Activated B cell treated with CpG ODN at 0.5 μM for 24 hours (primary cell): ENCODE results near the gene DLX4. TPM values are rescaled to one million over a fixed set of nuclear protein-coding genes. Genes with fewer than 3 reads are reported as not detected.

Experiments
- ATAC-seq: fragments of 200-7000 bp; cut with Tn5 transposase; one replicate; pipeline ENCODE4 v1.10.0; 2021; ENCODE audit warnings: low read depth, mild to moderate bottlenecking, moderate library complexity
- CTCF ChIA-PET: fragments of 350-600 bp; sonication (Branson Sonifier 250); formaldehyde crosslinking; loops from one replicate; lab custom pipeline; 2021; ENCODE audit warnings: antibody characterized with exemption; lab: Charles Lee
- POLR2A ChIA-PET: fragments of 350-600 bp; sonication (Branson Sonifier 250); formaldehyde crosslinking; loops from one replicate; lab custom pipeline; 2021; ENCODE audit warnings: antibody characterized with exemption; lab: Charles Lee
- DNase-seq: peaks from one replicate; pipeline ENCODE4 v3.0.0; 2022
- H3K27ac Mint-ChIP-seq: one replicate; pipeline ENCODE4 v1.8.0; 2020; ENCODE audit warnings: mixed read lengths
- H3K27me3 Mint-ChIP-seq: one replicate; pipeline ENCODE4 v1.8.0; 2021; ENCODE audit warnings: mixed read lengths
- H3K36me3 Mint-ChIP-seq: one replicate; pipeline ENCODE4 v1.8.0; 2021; ENCODE audit warnings: low read depth, mixed read lengths
- H3K4me1 Mint-ChIP-seq: one replicate; pipeline ENCODE4 v1.8.0; 2021; ENCODE audit warnings: mixed read lengths
- H3K4me3 Mint-ChIP-seq: one replicate; pipeline ENCODE4 v1.8.0; 2020; ENCODE audit warnings: mild to moderate bottlenecking, mixed read lengths
- H3K9me3 Mint-ChIP-seq: one replicate; pipeline ENCODE4 v1.8.0; 2020; ENCODE audit warnings: mixed read lengths
- intact Hi-C: fragments of 100-400 bp; cut with micrococcal nuclease; formaldehyde crosslinking; loops from one replicate; pipeline ENCODE4 v1.15.1; 2024
- total RNA-seq: library from RNA; stranded (reverse); gene quantifications from 2 replicates; pipeline ENCODE4 v1.2.3, GENCODE V29; 2022
- TF ChIP-seq, protein P1 (sequence below): fragments of 200-600 bp; IDR thresholded peaks from one replicate; pipeline ENCODE4 v1.8.0; 2022; ENCODE audit warnings: antibody characterized with exemption, mild to moderate bottlenecking

The DLX4 gene
- total RNA-seq, 1 donor from 2014 or later = 0.42 TPM

DNA sequence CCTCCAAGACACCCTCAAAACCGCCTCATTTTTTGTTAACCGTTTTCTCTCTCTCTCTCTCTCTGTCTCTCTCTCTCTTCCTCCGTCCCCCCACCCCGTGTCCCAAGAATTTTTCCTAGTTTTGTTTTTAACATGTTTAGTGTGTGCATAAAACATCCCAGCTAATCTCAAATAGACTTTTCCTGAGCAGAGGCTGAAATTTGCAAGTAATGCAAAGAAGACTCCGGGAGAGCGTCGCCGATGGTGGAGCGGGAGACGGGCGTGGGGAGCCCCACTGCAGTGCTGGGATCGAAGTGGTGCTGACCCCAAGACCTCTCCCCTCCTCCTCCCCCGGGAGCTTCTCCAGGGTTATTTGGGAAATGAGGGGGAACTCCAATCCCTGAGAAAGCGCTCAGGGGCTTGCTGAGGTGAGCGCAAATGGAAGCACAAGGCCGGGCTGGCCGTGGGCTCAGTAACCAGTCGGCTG, 4.7 kb upstream of the DLX4 start:
- no peaks in the 10 kb centered on the region for H3K36me3 Mint-ChIP-seq
- H3K27ac Mint-ChIP-seq = no peak overlapping the region
- no peaks in the 10 kb centered on the region for H3K9me3 Mint-ChIP-seq
- peaks cover 67% of the 10 kb centered on the region for H3K27me3 Mint-ChIP-seq
- TF ChIP-seq, protein P1, sequence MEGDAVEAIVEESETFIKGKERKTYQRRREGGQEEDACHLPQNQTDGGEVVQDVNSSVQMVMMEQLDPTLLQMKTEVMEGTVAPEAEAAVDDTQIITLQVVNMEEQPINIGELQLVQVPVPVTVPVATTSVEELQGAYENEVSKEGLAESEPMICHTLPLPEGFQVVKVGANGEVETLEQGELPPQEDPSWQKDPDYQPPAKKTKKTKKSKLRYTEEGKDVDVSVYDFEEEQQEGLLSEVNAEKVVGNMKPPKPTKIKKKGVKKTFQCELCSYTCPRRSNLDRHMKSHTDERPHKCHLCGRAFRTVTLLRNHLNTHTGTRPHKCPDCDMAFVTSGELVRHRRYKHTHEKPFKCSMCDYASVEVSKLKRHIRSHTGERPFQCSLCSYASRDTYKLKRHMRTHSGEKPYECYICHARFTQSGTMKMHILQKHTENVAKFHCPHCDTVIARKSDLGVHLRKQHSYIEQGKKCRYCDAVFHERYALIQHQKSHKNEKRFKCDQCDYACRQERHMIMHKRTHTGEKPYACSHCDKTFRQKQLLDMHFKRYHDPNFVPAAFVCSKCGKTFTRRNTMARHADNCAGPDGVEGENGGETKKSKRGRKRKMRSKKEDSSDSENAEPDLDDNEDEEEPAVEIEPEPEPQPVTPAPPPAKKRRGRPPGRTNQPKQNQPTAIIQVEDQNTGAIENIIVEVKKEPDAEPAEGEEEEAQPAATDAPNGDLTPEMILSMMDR = no peak
- no peak overlapping the region for H3K4me3 Mint-ChIP-seq
- peaks cover 33% of the 10 kb centered on the region for H3K4me1 Mint-ChIP-seq
- no peak for DNase-seq
- intact Hi-C loops = no loop called here
- CTCF ChIA-PET = interaction anchor here (1.5 kb wide), 1 partner anchor 12 kb away, joined by 5 read pairs; no protein-coding TSS in a partner anchor
- ATAC-seq = no peak
- POLR2A ChIA-PET = no interaction called here

DNA sequence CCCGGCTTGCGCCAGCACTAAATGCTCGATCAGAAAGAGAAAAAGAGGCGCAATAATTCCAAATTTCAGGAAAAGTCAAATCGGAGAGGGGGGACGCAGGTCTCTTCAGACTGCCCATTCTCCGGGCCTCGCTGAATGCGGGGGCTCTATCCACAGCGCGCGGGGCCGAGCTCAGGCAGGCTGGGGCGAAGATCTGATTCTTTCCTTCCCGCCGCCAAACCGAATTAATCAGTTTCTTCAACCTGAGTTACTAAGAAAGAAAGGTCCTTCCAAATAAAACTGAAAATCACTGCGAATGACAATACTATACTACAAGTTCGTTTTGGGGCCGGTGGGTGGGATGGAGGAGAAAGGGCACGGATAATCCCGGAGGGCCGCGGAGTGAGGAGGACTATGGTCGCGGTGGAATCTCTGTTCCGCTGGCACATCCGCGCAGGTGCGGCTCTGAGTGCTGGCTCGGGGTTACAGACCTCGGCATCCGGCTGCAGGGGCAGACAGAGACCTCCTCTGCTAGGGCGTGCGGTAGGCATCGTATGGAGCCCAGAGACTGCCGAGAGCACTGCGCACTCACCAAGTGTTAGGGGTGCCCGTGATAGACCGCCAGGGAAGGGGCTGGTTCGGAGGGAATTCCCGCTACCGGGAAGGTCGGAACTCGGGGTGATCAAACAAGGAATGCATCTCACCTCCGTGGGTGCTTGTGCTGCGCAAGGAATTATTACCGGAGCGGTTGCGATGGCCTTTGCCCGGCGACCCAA, 4.0 kb upstream of the DLX4 start:
- DNase-seq (no peak), ATAC-seq (no peak)
- H3K27ac Mint-ChIP-seq = no peak overlapping the region
- intact Hi-C loops = loop anchor here (5.0 kb wide), 1 partner anchor 468 kb away; the partner anchor contains the start of gene NGFR
- peaks cover 37% of the 10 kb centered on the region for H3K4me1 Mint-ChIP-seq
- ChIA-PET POLR2A (no interaction called here), CTCF (interaction anchor here (1.5 kb wide), 1 partner anchor 12 kb away, joined by 5 read pairs; no protein-coding TSS in a partner anchor)
- H3K9me3 Mint-ChIP-seq = no peaks in the 10 kb centered on the region
- peak overlapping the region; percentile 38 for H3K4me3 Mint-ChIP-seq
- H3K27me3 Mint-ChIP-seq = peaks cover 70% of the 10 kb centered on the region
- no peaks in the 10 kb centered on the region for H3K36me3 Mint-ChIP-seq
- TF ChIP-seq, protein P1 = no peak

DNA sequence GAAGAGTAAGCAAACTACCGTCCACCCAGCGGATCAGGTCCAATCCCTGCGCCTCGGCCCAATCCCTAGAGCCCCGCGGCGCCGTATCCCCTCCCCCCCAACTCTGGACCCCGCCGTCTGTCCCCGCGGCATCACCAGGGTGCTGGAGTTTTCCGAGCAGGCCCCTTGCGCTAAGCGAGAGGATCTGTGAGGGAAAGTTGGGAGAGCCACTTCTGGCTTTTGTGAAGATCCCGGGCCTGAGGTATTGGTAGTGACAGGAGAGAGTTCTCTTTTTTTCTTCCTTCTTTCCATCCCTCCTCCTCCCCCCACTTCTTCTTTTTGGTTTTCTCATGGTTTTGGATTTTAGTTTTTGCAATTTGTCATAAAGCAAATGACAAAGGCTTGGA, 3.5 kb upstream of the DLX4 start:
- Mint-ChIP-seq H3K4me3 (no peak overlapping the region), H3K27ac (no peak overlapping the region), H3K36me3 (no peaks in the 10 kb centered on the region), H3K9me3 (no peaks in the 10 kb centered on the region), H3K27me3 (peaks cover 74% of the 10 kb centered on the region), H3K4me1 (peaks cover 41% of the 10 kb centered on the region)
- ATAC-seq = no peak
- intact Hi-C loops = loop anchor here (5.0 kb wide), 1 partner anchor 468 kb away; the partner anchor contains the start of gene NGFR
- ChIA-PET POLR2A (no interaction called here), CTCF (no interaction called here)
- no peak for DNase-seq
- TF ChIP-seq, protein P1 = no peak

DNA sequence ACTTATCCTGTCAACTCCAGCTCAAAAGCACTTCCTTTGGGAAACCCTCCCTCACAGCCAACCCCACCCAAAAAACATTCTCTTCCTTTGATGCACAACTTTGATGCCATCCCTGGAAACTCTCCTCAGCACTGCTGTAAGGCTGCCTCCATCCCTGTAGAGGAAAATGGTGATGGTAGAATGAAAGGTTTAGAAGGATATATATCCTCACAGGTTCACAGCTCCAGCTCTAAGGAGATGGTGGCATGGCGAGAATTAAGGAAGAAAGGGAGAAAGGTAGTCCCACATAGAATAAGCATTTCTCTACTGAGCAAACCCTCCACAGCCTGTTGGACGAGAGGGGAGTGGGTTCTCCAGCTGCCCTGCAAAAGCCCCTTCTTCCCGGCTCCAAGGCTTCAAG, 2.2 kb upstream of the DLX4 start:
- TF ChIP-seq, protein P1 = no peak
- peaks cover 50% of the 10 kb centered on the region for H3K4me1 Mint-ChIP-seq
- no peaks in the 10 kb centered on the region for H3K36me3 Mint-ChIP-seq
- peaks cover 80% of the 10 kb centered on the region for H3K27me3 Mint-ChIP-seq
- ATAC-seq (no peak), DNase-seq (no peak)
- ChIA-PET CTCF (no interaction called here), POLR2A (interaction anchor here (0.5 kb wide), 1 partner anchor 197 kb away, joined by 5 read pairs; no protein-coding TSS in a partner anchor)
- H3K9me3 Mint-ChIP-seq = no peaks in the 10 kb centered on the region
- no peak overlapping the region for H3K4me3 Mint-ChIP-seq
- no peak overlapping the region for H3K27ac Mint-ChIP-seq
- intact Hi-C loops = loop anchor here (5.0 kb wide), 1 partner anchor 469 kb away; the partner anchor contains the start of gene NGFR

DNA sequence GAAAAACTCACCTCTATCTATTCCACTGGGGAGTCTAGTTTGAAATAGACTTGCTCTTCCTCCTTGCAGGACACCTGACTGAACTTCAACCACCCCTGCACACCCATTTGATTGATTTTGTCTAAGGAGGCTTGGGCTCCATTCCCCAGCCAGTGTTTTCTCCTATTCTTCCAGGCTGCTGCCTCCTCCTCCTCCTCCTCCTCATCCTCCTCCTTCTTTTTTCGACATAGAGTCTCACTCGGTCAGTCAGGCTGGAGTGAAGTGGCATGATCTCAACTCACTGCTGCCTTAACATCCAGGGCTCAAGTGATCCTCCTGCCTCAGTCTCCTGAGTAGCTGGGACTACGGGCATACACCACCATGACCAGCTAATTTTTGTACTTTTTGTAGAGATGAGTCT, 1.8 kb upstream of the DLX4 start:
- Mint-ChIP-seq H3K27me3 (peaks cover 79% of the 10 kb centered on the region), H3K36me3 (no peaks in the 10 kb centered on the region), H3K4me3 (no peak overlapping the region), H3K9me3 (no peaks in the 10 kb centered on the region), H3K4me1 (peaks cover 50% of the 10 kb centered on the region), H3K27ac (no peak overlapping the region)
- POLR2A ChIA-PET = interaction anchor here (0.5 kb wide), 1 partner anchor 196 kb away, joined by 5 read pairs; no protein-coding TSS in a partner anchor
- DNase-seq = no peak
- ATAC-seq = no peak
- TF ChIP-seq, protein P1 = no peak
- CTCF ChIA-PET = no interaction called here
- intact Hi-C loops = loop anchor here (5.0 kb wide), 1 partner anchor 470 kb away; the partner anchor contains the start of gene NGFR
